Stimulated activated CD4-positive, alpha-beta T cell treated with anti-CD3 and anti-CD28 coated beads, Interleukin-12 subunit alpha, Interleukin-12 subunit beta, amount 100 ng/mL, for 24 hours (primary cell): ENCODE results near the gene WDR6.

Source experiments
- DNase-seq, 2 experiments: peaks; one replicate each; pipeline ENCODE4 v3.0.0-alpha.2; 2020; ENCODE audit warnings: low read depth in 2 of 2

The WDR6 gene

DNA sequence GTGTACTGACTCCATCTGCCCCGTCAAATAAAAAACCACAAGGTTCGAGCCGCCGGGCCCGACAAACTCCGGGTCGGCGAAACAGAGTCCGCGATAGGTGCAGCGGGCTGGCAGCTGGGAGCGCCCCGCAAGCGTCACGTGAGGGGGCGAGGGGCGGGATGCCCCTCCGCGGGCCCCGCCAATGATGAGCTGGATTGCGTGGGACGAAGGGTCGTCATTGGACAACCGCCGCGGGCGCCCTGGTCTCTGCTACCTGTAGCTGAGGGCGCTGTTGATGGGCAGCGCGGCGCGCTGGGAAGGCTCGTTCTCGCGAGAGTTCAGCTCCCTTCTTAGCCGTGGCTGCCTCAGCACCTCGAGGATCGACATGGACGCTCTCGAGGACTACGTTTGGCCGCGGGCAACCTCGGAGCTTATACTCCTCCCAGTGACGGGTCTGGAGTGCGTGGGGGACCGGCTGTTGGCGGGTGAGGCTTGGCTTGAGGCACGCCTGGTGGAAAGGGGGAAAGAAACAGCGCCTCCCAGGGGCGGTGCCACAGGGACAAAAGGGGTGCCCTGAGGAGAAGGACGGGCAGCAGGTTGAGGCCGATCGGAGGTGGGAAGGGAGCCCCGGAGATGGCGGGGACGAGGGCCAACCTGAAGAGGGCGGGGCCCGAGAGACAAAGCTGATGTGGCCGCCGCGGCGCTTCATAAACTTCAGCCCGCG lies at the start of gene WDR6:
Gene WDR6, plus strand, starts transcription at position 324 of the 703 bp plus-strand sequence. Its CDS starts 41 bp downstream, at position 365.
- peak; percentile 96 to 97 for DNase-seq

GRCh38 chr3:48960841-48961413 lies 46.3 kb upstream of the WDR6 start:
- no peak for DNase-seq

DNA sequence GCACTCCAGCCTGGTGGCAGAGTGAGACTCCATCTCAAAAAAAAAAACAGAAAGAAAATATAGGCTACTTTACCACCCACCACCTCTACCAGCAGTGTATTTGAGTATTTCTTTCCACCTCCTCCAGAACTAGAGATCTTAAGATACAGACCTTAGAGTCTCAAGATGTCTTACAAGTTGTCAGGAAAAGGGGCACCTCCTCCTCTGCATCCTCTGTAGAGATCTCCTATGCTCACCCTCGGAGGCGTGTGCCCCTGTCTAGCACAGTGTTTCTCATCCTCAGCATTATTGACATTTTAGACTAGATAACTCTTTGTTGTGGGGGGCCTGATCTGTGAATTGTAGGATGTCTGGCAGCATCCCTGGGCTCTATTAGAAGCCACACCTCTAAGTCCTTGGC lies 44.9 kb upstream of the WDR6 start:
- no peak for DNase-seq

- no peak for DNase-seq
Observed at GRCh38 chr3:48962939-48963338, 44.3 kb upstream of the WDR6 start.

DNA sequence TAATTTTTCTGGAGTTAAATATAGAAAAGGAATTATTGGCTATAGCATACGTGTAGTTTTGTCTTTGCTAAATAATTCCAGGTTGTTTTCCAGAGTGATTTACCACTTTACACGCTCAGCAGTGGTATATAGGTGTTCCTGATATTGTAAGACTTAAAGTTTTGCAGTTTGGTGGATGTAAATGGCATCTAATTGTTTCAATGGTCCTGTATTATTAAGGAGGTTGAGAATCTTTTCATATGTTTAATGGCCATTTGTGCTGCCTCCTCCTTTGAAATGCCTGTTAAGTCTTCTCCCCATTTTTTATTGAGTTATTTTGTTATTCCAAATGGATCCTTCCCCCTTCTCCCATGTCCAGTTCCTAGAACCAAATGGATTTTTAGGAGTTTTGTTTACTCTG lies 43.6 kb upstream of the WDR6 start:
- no peak for DNase-seq

DNA sequence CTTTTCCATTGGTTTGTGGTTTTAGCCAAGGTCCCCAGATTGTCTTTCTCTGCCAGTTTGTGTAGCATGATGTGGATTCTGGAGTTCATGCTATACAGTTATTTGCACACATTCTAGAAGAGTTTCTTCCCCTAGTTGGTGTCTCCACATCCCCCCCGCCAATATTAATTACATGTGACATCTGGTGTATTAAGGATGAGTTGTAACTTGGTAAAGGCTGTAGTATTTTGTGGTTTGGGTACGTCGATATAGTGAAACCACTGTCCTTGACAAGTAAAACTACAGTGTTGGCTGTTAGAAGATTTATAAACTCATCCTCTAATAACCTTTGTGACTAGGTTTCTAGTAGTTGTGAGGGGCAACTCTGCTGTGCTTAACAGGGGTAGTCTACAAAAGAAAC lies 40.8 kb upstream of the WDR6 start:
- DNase-seq, result no peak

GRCh38 chr3:48966876-48967361 lies 40.3 kb upstream of the WDR6 start:
- peak in 1 of 2 experiments; percentile 24 for DNase-seq

DNA sequence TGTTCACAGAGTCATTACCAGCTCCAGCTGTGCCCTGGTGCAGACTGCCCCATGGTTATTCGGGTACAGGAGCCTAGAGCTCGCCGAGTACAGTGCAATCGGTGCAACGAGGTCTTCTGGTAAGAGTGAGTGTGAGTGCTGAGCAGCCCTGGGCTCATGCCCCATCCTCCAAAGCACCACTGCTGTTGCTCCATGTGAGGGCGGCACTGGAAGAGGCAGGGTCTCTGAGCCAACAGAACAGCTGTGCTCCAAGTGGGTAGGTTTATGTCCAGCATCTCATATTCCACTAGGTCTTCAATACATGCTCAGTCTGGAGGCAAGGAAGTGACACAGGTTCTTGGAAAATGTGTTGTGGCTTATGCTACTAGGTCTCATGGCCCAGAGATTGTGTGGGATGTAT lies 36.6 kb upstream of the WDR6 start:
- DNase-seq, result no peak

- DNase-seq, result no peak
Observed at GRCh38 chr3:48974076-48974864, 32.9 kb upstream of the WDR6 start.

- no peak for DNase-seq
Observed at GRCh38 chr3:48979451-48979850, 27.7 kb upstream of the WDR6 start.

DNA sequence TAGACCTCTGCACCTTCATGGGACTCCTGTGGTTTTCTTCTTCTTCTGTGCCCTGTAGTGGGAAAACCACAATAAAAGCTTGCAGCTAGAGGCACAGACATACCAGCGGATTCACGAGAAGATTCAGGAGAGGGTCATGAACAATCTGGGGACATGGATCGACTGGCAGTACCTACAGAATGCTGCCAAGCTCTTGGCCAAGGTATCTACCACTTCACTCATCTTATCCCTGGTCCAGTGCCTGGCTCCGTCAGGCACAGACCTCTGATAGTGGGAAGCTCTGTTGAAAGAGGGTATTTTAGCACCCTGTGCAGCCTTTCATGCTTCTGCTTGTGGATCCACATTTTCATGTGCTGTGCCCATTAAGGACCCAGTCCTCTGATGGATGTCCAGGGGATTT lies 26.9 kb upstream of the WDR6 start:
- DNase-seq, result no peak

DNA sequence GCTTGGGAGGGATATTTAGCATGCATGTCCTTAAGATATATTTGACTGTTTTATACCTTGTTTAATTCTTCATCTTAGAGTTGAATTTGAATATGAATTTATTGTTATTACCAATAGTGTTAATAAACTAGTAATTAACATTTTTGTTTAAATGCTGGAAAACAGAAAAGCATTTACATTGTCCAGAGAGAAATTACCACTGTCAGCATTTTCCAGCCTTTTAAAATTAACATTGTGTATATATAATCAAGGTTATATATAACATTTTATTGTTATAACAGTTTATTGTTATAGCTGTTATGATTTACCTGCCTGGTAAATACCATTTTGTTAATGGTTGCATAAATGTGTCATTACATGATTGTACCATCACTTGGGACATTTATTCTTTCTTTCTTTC lies 25.2 kb upstream of the WDR6 start:
- no peak for DNase-seq

- DNase-seq, result no peak
Observed at GRCh38 chr3:48982686-48983085, 24.5 kb upstream of the WDR6 start.

GRCh38 chr3:48983096-48983495 lies 24.1 kb upstream of the WDR6 start:
- no peak for DNase-seq

- no peak for DNase-seq
Observed at GRCh38 chr3:48984663-48985062, 22.5 kb upstream of the WDR6 start.

- no peak for DNase-seq
Observed at GRCh38 chr3:48985831-48986376, 21.3 kb upstream of the WDR6 start.

- DNase-seq, result no peak
Observed at GRCh38 chr3:48989126-48989795, 17.9 kb upstream of the WDR6 start.

- peak; percentile 68 to 79 for DNase-seq
Observed at GRCh38 chr3:48989796-48990635, 17.2 kb upstream of the WDR6 start, which contains the start of gene P4HTM. P4HTM (plus strand) TSS chr3:48990241; CDS start chr3:48990257, 16 bp downstream.

- DNase-seq, result no peak
Observed at GRCh38 chr3:48990636-48991469, 16.3 kb upstream of the WDR6 start.
